IMR-90 (cell line): Measurements from ENCODE around the gene ENPP7. TPM values are rescaled to one million over a fixed set of nuclear protein-coding genes. Genes with fewer than 3 reads are reported as not detected.

Source experiments
- ATAC-seq: fragments of 200-7000 bp; cut with Tn5 transposase; 2 replicates; pipeline ENCODE4 v1.9.1; 2020; ENCODE audit warnings: low read depth, mild to moderate bottlenecking, moderate library complexity
- BruUV-seq: library from RNA; stranded (reverse); fragments of 400-500 nt; replicated peaks from 2 replicates; lab custom pipeline; 2021; lab: Mats Ljungman, UMichigan
- CTCF ChIA-PET: fragments of 300-600 bp; formaldehyde crosslinking; extraction: SDS; loops from one replicate; lab custom pipeline; 2021; ENCODE audit warnings: antibody characterized with exemption; lab: Yijun Ruan, JAX
- POLR2A ChIA-PET: fragments of 300-600 bp; sonication (Branson Sonifier 250); formaldehyde crosslinking; loops from one replicate; lab custom pipeline; 2022; ENCODE audit warnings: antibody characterized with exemption; ENCODE audit not compliant: unreplicated experiment; lab: Charles Lee
- DNase-seq: peaks from one replicate; pipeline ENCODE4 v3.0.0; 2013
- H2AFZ ChIP-seq: replicated peaks from 2 replicates; pipeline ENCODE3; 2013; ENCODE audit warnings: low read length, mild to moderate bottlenecking; ENCODE audit not compliant: poor library complexity
- H2AK5ac ChIP-seq: 2 replicates; pipeline ENCODE4 v1.6.1; 2013; ENCODE audit warnings: low read depth, low read length, inconsistent platforms
- H2AK9ac ChIP-seq: replicated peaks from 2 replicates; pipeline ENCODE3; 2013; ENCODE audit warnings: mild to moderate bottlenecking, low read depth, low read length, moderate library complexity; ENCODE audit not compliant: poor library complexity
- H2BK120ac ChIP-seq: 2 replicates; pipeline ENCODE4 v1.6.1; 2013; ENCODE audit warnings: low read depth, low read length, inconsistent platforms
- H2BK15ac ChIP-seq: 3 replicates; pipeline ENCODE4 v1.6.1; 2013; ENCODE audit warnings: low read depth, low read length, inconsistent platforms
- H2BK20ac ChIP-seq: 2 replicates; pipeline ENCODE4 v1.6.1; 2013; ENCODE audit warnings: low read depth, mild to moderate bottlenecking, inconsistent platforms, low read length, moderate library complexity
- H2BK5ac ChIP-seq: 2 replicates; pipeline ENCODE4 v1.6.1; 2013; ENCODE audit warnings: mild to moderate bottlenecking, low read depth, low read length, inconsistent platforms; ENCODE audit not compliant: poor library complexity, severe bottlenecking
- H3K14ac ChIP-seq: replicated peaks from 2 replicates; pipeline ENCODE4 v1.6.1; 2013; ENCODE audit warnings: low read depth, low read length, inconsistent platforms
- H3K18ac ChIP-seq: 2 replicates; pipeline ENCODE4 v1.6.1; 2013; ENCODE audit warnings: low read depth, low read length, control low read depth
- H3K23ac ChIP-seq: 2 replicates; pipeline ENCODE4 v1.6.1; 2013; ENCODE audit warnings: low read depth, low read length, inconsistent platforms
- H3K27ac ChIP-seq: 2 replicates; pipeline ENCODE4 v1.5.1; 2013; ENCODE audit warnings: mild to moderate bottlenecking, control low read depth, low read length; ENCODE audit not compliant: insufficient read depth
- H3K27me3 ChIP-seq: 2 replicates; pipeline ENCODE4 v1.6.1; 2013; ENCODE audit warnings: low read length; ENCODE audit not compliant: control insufficient read depth, insufficient read depth
- H3K36me3 ChIP-seq: 2 replicates; pipeline ENCODE4 v1.6.1; 2013; ENCODE audit warnings: low read length, mixed read lengths; ENCODE audit not compliant: control insufficient read depth, insufficient read depth
- H3K4ac ChIP-seq: 2 replicates; pipeline ENCODE4 v1.6.1; 2013; ENCODE audit warnings: low read depth, low read length, inconsistent platforms
- H3K4me1 ChIP-seq: 2 replicates; pipeline ENCODE4 v1.6.1; 2013; ENCODE audit warnings: low read length, mixed read lengths; ENCODE audit not compliant: control insufficient read depth, insufficient read depth
- H3K4me2 ChIP-seq: 2 replicates; pipeline ENCODE4 v1.6.1; 2013; ENCODE audit warnings: low read depth, mild to moderate bottlenecking, control low read depth, low read length, moderate library complexity
- H3K4me3 ChIP-seq: 2 replicates; pipeline ENCODE4 v1.5.1; 2013; ENCODE audit warnings: low read depth, mild to moderate bottlenecking, control low read depth, low read length, moderate library complexity; ENCODE audit not compliant: insufficient read depth
- H3K56ac ChIP-seq: 2 replicates; pipeline ENCODE4 v1.6.1; 2013; ENCODE audit warnings: low read length, inconsistent platforms; ENCODE audit not compliant: insufficient read depth; ENCODE audit errors: extremely low read depth
- H3K79me1 ChIP-seq, 2 experiments: 2 replicates each; pipeline ENCODE4 v1.6.1; 2013; ENCODE audit warnings: low read length in 2 of 2, inconsistent platforms in 1 of 2, low read depth in 1 of 2
- H3K9ac ChIP-seq: 2 replicates; pipeline ENCODE4 v1.6.1; 2013; ENCODE audit warnings: low read depth, low read length, control low read depth
- H3K9me1 ChIP-seq: 2 replicates; pipeline ENCODE4 v1.6.1; 2013; ENCODE audit warnings: low read length, inconsistent platforms; ENCODE audit not compliant: insufficient read depth
- H3K9me3 ChIP-seq: 2 replicates; pipeline ENCODE4 v1.6.1; 2013; ENCODE audit warnings: low read length; ENCODE audit not compliant: control insufficient read depth, insufficient read depth
- H4K20me1 ChIP-seq: 2 replicates; pipeline ENCODE4 v1.6.1; 2013; ENCODE audit warnings: low read length, inconsistent platforms; ENCODE audit not compliant: insufficient read depth
- H4K5ac ChIP-seq: 2 replicates; pipeline ENCODE4 v1.6.1; 2013; ENCODE audit warnings: mild to moderate bottlenecking, low read depth, low read length, control low read depth
- H4K8ac ChIP-seq, 2 experiments: 2 replicates each; pipeline ENCODE4 v1.6.1; 2013; ENCODE audit warnings: low read depth in 2 of 2, low read length in 2 of 2, control low read depth in 1 of 2, inconsistent platforms in 1 of 2
- H4K91ac ChIP-seq: 2 replicates; pipeline ENCODE4 v1.6.1; 2013; ENCODE audit warnings: low read depth, low read length, inconsistent platforms; ENCODE audit not compliant: insufficient read depth
- BHLHE40 ChIP-seq: fragments of 150-350 bp; IDR thresholded peaks from 2 replicates; pipeline ENCODE4 v1.6.1; 2016; ENCODE audit warnings: mild to moderate bottlenecking, low read depth, low read length
- CEBPB ChIP-seq: IDR thresholded peaks from 2 replicates; pipeline ENCODE4 v1.6.1; 2012; ENCODE audit warnings: low read depth, low read length, improper control_type of control experiment
- CHD1 ChIP-seq: IDR thresholded peaks from 2 replicates; pipeline ENCODE4 v1.6.1; 2012; ENCODE audit warnings: low read depth, low read length, improper control_type of control experiment
- CTCF ChIP-seq: conservative IDR thresholded peaks from 2 replicates; pipeline ENCODE4 v1.5.1; 2012; ENCODE audit warnings: mild to moderate bottlenecking, low read depth, low read length, improper control_type of control experiment
- FOS ChIP-seq: fragments of 150-350 bp; IDR thresholded peaks from 2 replicates; pipeline ENCODE4 v1.6.1; 2016; ENCODE audit warnings: low read depth, low read length
- MAFK ChIP-seq: IDR thresholded peaks from 2 replicates; pipeline ENCODE4 v1.6.1; 2012; ENCODE audit warnings: low read depth, low read length, improper control_type of control experiment
- MAZ ChIP-seq: IDR thresholded peaks from 2 replicates; pipeline ENCODE4 v1.6.1; 2012; ENCODE audit warnings: low read depth, mild to moderate bottlenecking, low read length, improper control_type of control experiment, moderate library complexity, borderline replicate concordance
- MXI1 ChIP-seq: IDR thresholded peaks from 2 replicates; pipeline ENCODE4 v1.6.1; 2012; ENCODE audit warnings: low read depth, mild to moderate bottlenecking, low read length, moderate library complexity, borderline replicate concordance
- NFE2L2 ChIP-seq: fragments of 150-350 bp; IDR thresholded peaks from 2 replicates; pipeline ENCODE4 v1.6.1; 2016; ENCODE audit warnings: low read depth, mild to moderate bottlenecking, low read length
- POLR2A ChIP-seq: IDR thresholded peaks from 2 replicates; pipeline ENCODE4 v1.6.1; 2012; ENCODE audit warnings: mild to moderate bottlenecking, low read depth, low read length
- RAD21 ChIP-seq: IDR thresholded peaks from 2 replicates; pipeline ENCODE4 v1.6.1; 2012; ENCODE audit warnings: low read length, improper control_type of control experiment
- RCOR1 ChIP-seq: IDR thresholded peaks from 2 replicates; pipeline ENCODE4 v1.6.1; 2012; ENCODE audit warnings: mild to moderate bottlenecking, low read length, improper control_type of control experiment; ENCODE audit not compliant: insufficient replicate concordance
- RFX5 ChIP-seq: IDR thresholded peaks from 2 replicates; pipeline ENCODE4 v1.8.0; 2012; ENCODE audit warnings: low read depth, mild to moderate bottlenecking, low read length, moderate library complexity
- SMC3 ChIP-seq: fragments of 150-350 bp; IDR thresholded peaks from 2 replicates; pipeline ENCODE4 v1.6.1; 2016; ENCODE audit warnings: low read depth, mild to moderate bottlenecking, antibody characterized with exemption, low read length, moderate library complexity
- USF2 ChIP-seq: fragments of 150-350 bp; IDR thresholded peaks from 2 replicates; pipeline ENCODE4 v1.6.1; 2017; ENCODE audit warnings: mild to moderate bottlenecking, antibody characterized with exemption, low read length, low read depth
- WGBS, 2 experiments: methylation state at CpG; one replicate each; pipeline versions ENCODE4 v1.1.5 to v1.1.7; 2013; ENCODE audit warnings: missing lambda C conversion rate in 2 of 2; ENCODE audit not compliant: insufficient read length in 1 of 2; ENCODE audit errors: extremely low coverage in 2 of 2; 5-methylcytosine and 5-hydroxymethylcytosine counted together
- dilution Hi-C: fragments of 300-500 bp; cut with HindIII; formaldehyde crosslinking; loops from one replicate; pipeline ENCODE4 v1.14.3; 2018; ENCODE audit warnings: low sequenced_read_pairs; ENCODE audit not compliant: unreplicated experiment
- in situ Hi-C: fragments of 300-500 bp; cut with MboI; formaldehyde crosslinking; loops from 3 replicates; pipeline ENCODE4 v1.14.3; 2019; ENCODE audit warnings: low sequenced_read_pairs, inconsistent platforms, mixed read lengths
- intact Hi-C: fragments of 100-400 bp; cut with micrococcal nuclease; formaldehyde crosslinking; loops from 2 replicates; pipeline ENCODE4 v1.10.0; 2022
- polyA plus RNA-seq, 3 experiments: library from polyadenylated mRNA; depleted of rRNA; stranded (reverse); fragments of >200 nt; gene quantifications; 2 replicates each; pipeline ENCODE4 v1.2.3, GENCODE V29; 2012; ENCODE audit warnings: low replicate concordance in 1 of 3
- total RNA-seq: library from RNA; depleted of rRNA; stranded (reverse); fragments of >200 nt; gene quantifications from 2 replicates; pipeline ENCODE4 v1.2.3, GENCODE V29; 2012
- TF ChIP-seq, protein P1 (sequence below): fragments of 150-350 bp; IDR thresholded peaks from 2 replicates; pipeline ENCODE4 v1.6.1; 2016; ENCODE audit warnings: low read depth, mild to moderate bottlenecking, low read length, moderate library complexity, borderline replicate concordance

Gene ENPP7
- total and polyA plus RNA-seq, 2 of the 4 experiments (the other 2 are of a cell fraction): not detected

GRCh38 chr17:79775632-79776031, 44.9 kb downstream of the ENPP7 start:
- Histone ChIP-seq H3K36me3 (no peaks in the 10 kb centered on the region), H2BK15ac (no peak overlapping the region), H3K9ac (no peak overlapping the region), H2AK5ac (no peak overlapping the region), H3K4me3 (no peak overlapping the region), H2AFZ (no peak overlapping the region), H3K56ac (no peak overlapping the region), H3K4me1 (peaks cover 3% of the 10 kb centered on the region; the same call in 1 of the 2 replicates), H2BK20ac (no peak overlapping the region), H3K4ac (no peak overlapping the region), H2AK9ac (no peak overlapping the region), H4K20me1 (peaks cover 3% of the 10 kb centered on the region; the same call in 1 of the 2 replicates), H3K4me2 (no peak overlapping the region), H3K23ac (no peak overlapping the region), H3K79me1 (no peaks in the 10 kb centered on the region; a peak in 1 of 4 replicates), H3K9me1 (no peaks in the 10 kb centered on the region), H3K14ac (no peak overlapping the region), H3K18ac (no peak overlapping the region), H3K27ac (no peak overlapping the region), H4K8ac (no peak overlapping the region), H3K9me3 (0 out of 2 replicates have a peak, but pooled peaks cover 3% of the 10 kb centered on the region), H4K91ac (no peak overlapping the region), H2BK120ac (no peak overlapping the region), H2BK5ac (no peak overlapping the region), H3K27me3 (peaks cover 49% of the 10 kb centered on the region), H4K5ac (no peak overlapping the region)
- no peak for ATAC-seq
- ChIA-PET CTCF (no interaction called here), POLR2A (interaction anchor here (0.6 kb wide), 1 partner anchor 491 kb away, joined by 3 read pairs; no protein-coding TSS in a partner anchor)
- BruUV-seq: no TSS peak
- dilution Hi-C loops: no loop called here
- no CpG with 5 or more reads among the region's 6 CpGs for WGBS, 2 experiments
- TF ChIP-seq CHD1 (no peak), MXI1 (no peak), RCOR1 (no peak), MAFK (no peak), FOS (no peak), RAD21 (no peak), CEBPB (no peak), SMC3 (no peak), POLR2A (no peak), USF2 (no peak), BHLHE40 (no peak), NFE2L2 (no peak), CTCF (no peak), RFX5 (no peak), MAZ (no peak)
- TF ChIP-seq, protein P1, sequence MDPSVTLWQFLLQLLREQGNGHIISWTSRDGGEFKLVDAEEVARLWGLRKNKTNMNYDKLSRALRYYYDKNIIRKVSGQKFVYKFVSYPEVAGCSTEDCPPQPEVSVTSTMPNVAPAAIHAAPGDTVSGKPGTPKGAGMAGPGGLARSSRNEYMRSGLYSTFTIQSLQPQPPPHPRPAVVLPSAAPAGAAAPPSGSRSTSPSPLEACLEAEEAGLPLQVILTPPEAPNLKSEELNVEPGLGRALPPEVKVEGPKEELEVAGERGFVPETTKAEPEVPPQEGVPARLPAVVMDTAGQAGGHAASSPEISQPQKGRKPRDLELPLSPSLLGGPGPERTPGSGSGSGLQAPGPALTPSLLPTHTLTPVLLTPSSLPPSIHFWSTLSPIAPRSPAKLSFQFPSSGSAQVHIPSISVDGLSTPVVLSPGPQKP: no peak
- in situ Hi-C loops: no loop called here
- no peak for DNase-seq
- intact Hi-C loops: no loop called here
